HCT116 (cell line): ENCODE measurements around the gene NXF1. TPM values are rescaled to one million over a fixed set of nuclear protein-coding genes. Genes with fewer than 3 reads are reported as not detected.

Experiments used
- ATAC-seq: fragments of 200-7000 bp; cut with Tn5 transposase; 2 replicates; pipeline ENCODE4 v1.9.1; 2020; ENCODE audit warnings: mild to moderate bottlenecking, moderate library complexity
- BruUV-seq: library from RNA; stranded (reverse); fragments of 400-500 nt; replicated peaks from 2 replicates; lab custom pipeline; 2021; lab: Mats Ljungman, UMichigan
- CTCF ChIA-PET: fragments of 300-600 bp; sonication (Branson Sonifier 250); formaldehyde crosslinking; loops from one replicate; lab custom pipeline; 2021; ENCODE audit warnings: antibody characterized with exemption; lab: Charles Lee
- POLR2A ChIA-PET: fragments of 300-600, 350-600 bp; sonication (Branson Sonifier 250); formaldehyde crosslinking; loops from one replicate; lab custom pipeline; 2021; ENCODE audit warnings: antibody characterized with exemption; lab: Charles Lee
- RAD21 ChIA-PET, 2 experiments: fragments of 300-600 bp; sonication (Branson Sonifier 250); formaldehyde crosslinking; loops; one replicate each; lab custom pipeline; 2023; ENCODE audit warnings: low total read pairs in 2 of 2; ENCODE audit not compliant: uncharacterized antibody in 2 of 2, unreplicated experiment in 2 of 2, low non-redundant PET in 1 of 2; lab: Charles Lee
- DNase-seq: peaks from one replicate; pipeline ENCODE4 v3.0.0-alpha.2; 2010; ENCODE audit warnings: low read depth, low spot score
- H2AFZ ChIP-seq: fragments of 200-600 bp; shearing (Covaris generic), sonication (generic); 2 replicates; pipeline ENCODE4 v1.6.1; 2017; ENCODE audit warnings: low read depth, mixed run types, mixed read lengths, antibody characterized with exemption, low read length; ENCODE audit not compliant: poor library complexity, severe bottlenecking
- H3K27ac ChIP-seq: 2 replicates; pipeline ENCODE4 v1.5.1; 2012; ENCODE audit warnings: low read depth, low read length
- H3K27me3 ChIP-seq: fragments of 200-600 bp; sonication (generic); 2 replicates; pipeline ENCODE4 v1.6.1; 2016; ENCODE audit warnings: mixed run types, low read length, mixed read lengths; ENCODE audit not compliant: insufficient read depth
- H3K36me3 ChIP-seq, 2 experiments: fragments of 200-500 bp in 1 of 2; fragments of 200-600 bp in 1 of 2; sonication (Bioruptor generic) in 1 of 2; sonication (generic) in 1 of 2; 2 replicates each; pipeline versions ENCODE4 v1.5.1 to v1.6.1; 2014 to 2016; ENCODE audit warnings: low read length in 2 of 2, inconsistent platforms in 1 of 2, mixed read lengths in 1 of 2, mixed run types in 1 of 2; ENCODE audit not compliant: insufficient read depth in 2 of 2, control insufficient read depth in 1 of 2
- H3K4me1 ChIP-seq, 2 experiments: fragments of 200-600 bp in 1 of 2; sonication (generic) in 1 of 2; 2 replicates each; pipeline versions ENCODE4 v1.5.1 to v1.6.1; 2012 to 2017; ENCODE audit warnings: low read length in 2 of 2, inconsistent platforms in 1 of 2, mild to moderate bottlenecking in 1 of 2, mixed read lengths in 1 of 2, mixed run types in 1 of 2, moderate library complexity in 1 of 2; ENCODE audit not compliant: insufficient read depth in 2 of 2, control insufficient read depth in 1 of 2
- H3K4me2 ChIP-seq: fragments of 200-600 bp; sonication (generic); 2 replicates; pipeline ENCODE4 v1.6.1; 2017; ENCODE audit warnings: mixed run types, low read length, mixed read lengths
- H3K4me3 ChIP-seq, 2 experiments: fragments of 200-600 bp in 1 of 2; sonication (generic) in 1 of 2; replicated peaks in 1 of 2; 2 replicates each; pipeline ENCODE4 v1.5.1; 2011 to 2016; ENCODE audit warnings: low read length in 2 of 2, control low read depth in 1 of 2, low read depth in 1 of 2, mild to moderate bottlenecking in 1 of 2, mixed read lengths in 1 of 2, mixed run types in 1 of 2
- H3K79me2 ChIP-seq: fragments of 200-600 bp; sonication (generic); 2 replicates; pipeline ENCODE4 v1.6.1; 2017; ENCODE audit warnings: mild to moderate bottlenecking, mixed run types, low read length, moderate library complexity, mixed read lengths; ENCODE audit not compliant: insufficient read depth
- H3K9ac ChIP-seq: fragments of 200-600 bp; sonication (generic); 2 replicates; pipeline ENCODE4 v1.6.1; 2016; ENCODE audit warnings: low read length, mixed read lengths
- H3K9me2 ChIP-seq: fragments of 200-600 bp; sonication (generic), shearing (Covaris generic); 2 replicates; pipeline ENCODE4 v1.6.1; 2017; ENCODE audit warnings: mixed run types, mild to moderate bottlenecking, moderate library complexity; ENCODE audit not compliant: insufficient read depth
- H3K9me3 ChIP-seq, 2 experiments: fragments of 200-500 bp in 1 of 2; fragments of 200-600 bp in 1 of 2; sonication (Bioruptor generic) in 1 of 2; sonication (generic) in 1 of 2; 2 replicates each; pipeline ENCODE4 v1.6.1; 2014 to 2017; ENCODE audit warnings: low read length in 2 of 2, mixed read lengths in 2 of 2, inconsistent platforms in 1 of 2, low read depth in 1 of 2, mild to moderate bottlenecking in 1 of 2, mixed run types in 1 of 2, moderate library complexity in 1 of 2; ENCODE audit not compliant: control insufficient read depth in 1 of 2, insufficient read depth in 1 of 2
- H4K20me1 ChIP-seq: fragments of 200-600 bp; sonication (generic), shearing (Covaris generic); 2 replicates; pipeline ENCODE4 v1.6.1; 2017; ENCODE audit warnings: mixed run types, mild to moderate bottlenecking, moderate library complexity; ENCODE audit not compliant: insufficient read depth
- ATF3 ChIP-seq: IDR thresholded peaks from 2 replicates; pipeline ENCODE4 v1.6.1; 2012
- CBX3 ChIP-seq: IDR thresholded peaks from 2 replicates; pipeline ENCODE4 v1.6.1; 2012; ENCODE audit warnings: low read depth
- CEBPB ChIP-seq: IDR thresholded peaks from 2 replicates; pipeline ENCODE4 v1.6.1; 2012; ENCODE audit warnings: low read depth
- CTCF ChIP-seq, 3 experiments: fragments of 200-600 bp in 1 of 3; sonication (generic) in 1 of 3; IDR thresholded peaks in 2 of 3; conservative IDR thresholded peaks in 1 of 3; 2 replicates each; pipeline ENCODE4 v1.5.1; 2012 to 2017; ENCODE audit warnings: low read depth in 2 of 3, low read length in 2 of 3, antibody characterized with exemption in 1 of 3, borderline replicate concordance in 1 of 3, control low read depth in 1 of 3, mild to moderate bottlenecking in 1 of 3, mixed read lengths in 1 of 3, mixed run types in 1 of 3, moderate library complexity in 1 of 3; ENCODE audit not compliant: insufficient read depth in 1 of 3
- EGR1 ChIP-seq: IDR thresholded peaks from 2 replicates; pipeline ENCODE4 v1.6.1; 2012; ENCODE audit warnings: low read depth
- EZH2 ChIP-seq: fragments of 200-600 bp; sonication (generic); IDR thresholded peaks from 2 replicates; pipeline ENCODE4 v1.6.1; 2017; ENCODE audit warnings: antibody characterized with exemption, mixed run types
- EZH2phosphoT487 ChIP-seq: fragments of 200-600 bp; IDR thresholded peaks from 2 replicates; pipeline ENCODE4 v1.6.1; 2018; ENCODE audit warnings: antibody characterized with exemption, borderline replicate concordance
- FOSL1 ChIP-seq: IDR thresholded peaks from 2 replicates; pipeline ENCODE4 v1.6.1; 2012; ENCODE audit warnings: low read depth
- JUND ChIP-seq: IDR thresholded peaks from 2 replicates; pipeline ENCODE4 v1.6.1; 2012
- MAX ChIP-seq: IDR thresholded peaks from 2 replicates; pipeline ENCODE4 v1.6.1; 2012
- POLR2AphosphoS5 ChIP-seq: IDR thresholded peaks from 2 replicates; pipeline ENCODE4 v1.6.1; 2011; ENCODE audit warnings: mild to moderate bottlenecking, low read depth, low read length, moderate library complexity
- RAD21 ChIP-seq: IDR thresholded peaks from 2 replicates; pipeline ENCODE4 v1.6.1; 2012; ENCODE audit warnings: low read depth, mild to moderate bottlenecking
- SIN3A ChIP-seq: IDR thresholded peaks from 2 replicates; pipeline ENCODE4 v1.6.1; 2012; ENCODE audit warnings: low read depth
- SP1 ChIP-seq: IDR thresholded peaks from 2 replicates; pipeline ENCODE4 v1.6.1; 2012; ENCODE audit warnings: low read depth
- SRF ChIP-seq: IDR thresholded peaks from 2 replicates; pipeline ENCODE4 v1.6.1; 2012; ENCODE audit warnings: low read depth
- TCF7L2 ChIP-seq: IDR thresholded peaks from 2 replicates; pipeline ENCODE4 v1.7.0; 2011; ENCODE audit warnings: borderline replicate concordance, inconsistent platforms; ENCODE audit not compliant: insufficient read depth, insufficient read length; ENCODE audit errors: extremely low read depth
- YY1 ChIP-seq: IDR thresholded peaks from 2 replicates; pipeline ENCODE4 v1.6.1; 2011; ENCODE audit warnings: low read length, low read depth, moderate library complexity, mild to moderate bottlenecking; ENCODE audit not compliant: insufficient replicate concordance; ENCODE audit errors: extremely low read depth
- ZBTB33 ChIP-seq: IDR thresholded peaks from 2 replicates; pipeline ENCODE4 v1.6.1; 2011; ENCODE audit warnings: mild to moderate bottlenecking, low read length, moderate library complexity; ENCODE audit not compliant: insufficient replicate concordance; ENCODE audit errors: extremely low read depth
- ZNF274 ChIP-seq: fragments of 200-500 bp; sonication (Bioruptor generic); IDR thresholded peaks from 2 replicates; pipeline ENCODE4 v1.6.1; 2014; ENCODE audit warnings: mild to moderate bottlenecking, low read depth, low read length, inconsistent platforms
- intact Hi-C: fragments of 100-400 bp; cut with micrococcal nuclease; formaldehyde crosslinking; loops from 2 replicates; pipeline ENCODE4 v1.10.0; 2022
- total RNA-seq: library from RNA; stranded (reverse); gene quantifications from one replicate; pipeline ENCODE4 v1.2.1, GENCODE V29; 2021; ENCODE audit not compliant: unreplicated experiment

NXF1 gene
- total RNA-seq, 1 experiment from 2014 or later = 55.5 TPM

GRCh38 chr11:62771144-62772021 is 33.9 kb downstream of the NXF1 start, which contains the start of gene TAF6L:
TSS of gene TAF6L (plus strand) at chr11:62771396. CDS start at chr11:62775784, 4,388 bp downstream.
- no peaks in the 10 kb centered on the region for H3K9me3 ChIP-seq
- peak within 1 kb of the TSS; percentile 23 for H2AFZ ChIP-seq
- H3K79me2 ChIP-seq = peaks cover 19% of the 10 kb centered on the region
- H3K27ac ChIP-seq = peak within 1 kb of the TSS; percentile 74
- DNase-seq (peak; percentile 93), ATAC-seq (peak; percentile 94)
- no peaks in the 10 kb centered on the region for H3K9me2 ChIP-seq
- RAD21 ChIA-PET = no interaction called here
- no peaks in the 10 kb centered on the region for H4K20me1 ChIP-seq
- H3K9ac ChIP-seq = peak within 1 kb of the TSS; percentile 73
- POLR2A ChIA-PET = interaction anchor here (0.6 to 3.2 kb wide), 11 partner anchors 9 to 388 kb away, joined by 3 to 16 read pairs (median 3); partner anchors contain the start of genes C11orf98, CSKMT, HNRNPUL2 and POLR2G
- CTCF ChIA-PET = interaction anchor here (1.0 to 4.0 kb wide), 4 partner anchors 16 to 347 kb away, joined by 3 to 27 read pairs (median 3); partner anchors contain the start of genes HNRNPUL2 and TMEM179B
- BruUV-seq = TSS peak; percentile 59
- H3K36me3 ChIP-seq = peaks cover 4 to 10% of the 10 kb centered on the region in 2 experiments; a peak in 2 of 4 replicates
- peaks cover 7 to 24% of the 10 kb centered on the region in 2 experiments; a peak in 3 of 4 replicates for H3K4me1 ChIP-seq
- H3K27me3 ChIP-seq = no peaks in the 10 kb centered on the region
- H3K4me2 ChIP-seq = peak within 1 kb of the TSS; percentile 81
- H3K4me3 ChIP-seq = peak within 1 kb of the TSS; percentile 67 to 69
- intact Hi-C loops = loop anchor here (1.0 kb wide), 1 partner anchor 10 kb away; the partner anchor contains the start of gene POLR2G
- TF ChIP-seq FOSL1 (no peak), RAD21 (no peak), EZH2phosphoT487 (no peak), ZBTB33 (no peak), ZNF274 (no peak), JUND (no peak), ATF3 (no peak), EZH2 (no peak), TCF7L2 (peak; percentile 15), SRF (no peak), SP1 (peak; percentile 70), SIN3A (no peak; the same call in 1 of the 2 replicates), EGR1 (peak; percentile 88), CEBPB (no peak), YY1 (no peak), POLR2AphosphoS5 (peak; percentile 30), CTCF (IDR thresholded peaks at IDR 0.05 in 2 of 3, conservative IDR thresholded peaks at IDR 0.05 in 1 of 3; ENCODE audit: borderline replicate concordance in 1 of 3, insufficient read depth in 1 of 3, low read depth in 2 of 3, low read length in 2 of 3) (no peak), MAX (peak; percentile 82), CBX3 (no peak)
